CD4-positive, alpha-beta T cell treated with Interleukin-21 for 1 hour (primary cell): ENCODE measurements around the gene GLCE.
"Not testable (repeated sequence)": the region's sequence is repeated elsewhere in the genome, so short reads cannot be mapped to it uniquely, and the experiment has no call there.

ENCODE experiments used
- DNase-seq: peaks from one replicate; pipeline ENCODE4 v3.0.0-alpha.2; 2020

The GLCE gene

DNA sequence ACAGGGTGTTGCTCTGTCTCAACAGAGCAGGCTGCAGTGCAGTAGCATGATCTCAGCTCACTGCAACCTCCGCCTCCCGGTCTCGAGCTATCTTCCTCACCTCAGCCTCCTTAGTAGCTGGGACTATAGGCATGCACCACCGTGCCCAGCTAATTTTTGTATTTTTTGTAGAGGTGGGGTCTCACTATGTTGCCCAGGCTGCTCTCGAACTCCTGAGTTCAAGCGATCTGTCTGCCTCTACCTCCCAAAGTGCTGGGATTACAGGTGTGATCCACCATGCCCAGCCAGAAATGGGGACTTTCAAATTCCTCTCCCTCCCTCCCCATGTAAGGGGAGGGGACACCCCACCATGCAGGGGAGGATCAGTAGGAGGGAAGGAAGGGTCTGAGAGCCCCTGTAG, 141.7 kb downstream of the GLCE start:
- DNase-seq, result not testable (repeated sequence)

DNA sequence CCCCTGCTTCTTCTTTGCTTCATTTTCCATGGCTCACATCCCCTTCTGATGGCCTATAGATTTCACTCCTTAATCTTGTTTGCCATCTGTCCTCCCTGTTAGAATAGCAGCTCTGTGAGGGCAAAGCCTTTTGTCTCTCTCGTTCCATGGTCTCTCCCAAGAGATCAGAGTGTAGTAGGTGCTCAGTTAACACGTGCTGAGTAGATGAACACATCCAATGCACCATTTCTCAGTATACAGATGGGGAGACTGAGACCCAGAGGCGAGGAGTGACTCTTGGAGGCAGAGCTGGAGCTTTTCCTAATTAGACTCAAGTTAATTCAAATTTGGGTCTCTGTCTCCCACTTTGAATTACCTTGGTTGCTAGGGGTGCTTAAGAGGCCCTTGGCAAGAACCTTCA, 142.5 kb downstream of the GLCE start:
- no peak for DNase-seq

DNA sequence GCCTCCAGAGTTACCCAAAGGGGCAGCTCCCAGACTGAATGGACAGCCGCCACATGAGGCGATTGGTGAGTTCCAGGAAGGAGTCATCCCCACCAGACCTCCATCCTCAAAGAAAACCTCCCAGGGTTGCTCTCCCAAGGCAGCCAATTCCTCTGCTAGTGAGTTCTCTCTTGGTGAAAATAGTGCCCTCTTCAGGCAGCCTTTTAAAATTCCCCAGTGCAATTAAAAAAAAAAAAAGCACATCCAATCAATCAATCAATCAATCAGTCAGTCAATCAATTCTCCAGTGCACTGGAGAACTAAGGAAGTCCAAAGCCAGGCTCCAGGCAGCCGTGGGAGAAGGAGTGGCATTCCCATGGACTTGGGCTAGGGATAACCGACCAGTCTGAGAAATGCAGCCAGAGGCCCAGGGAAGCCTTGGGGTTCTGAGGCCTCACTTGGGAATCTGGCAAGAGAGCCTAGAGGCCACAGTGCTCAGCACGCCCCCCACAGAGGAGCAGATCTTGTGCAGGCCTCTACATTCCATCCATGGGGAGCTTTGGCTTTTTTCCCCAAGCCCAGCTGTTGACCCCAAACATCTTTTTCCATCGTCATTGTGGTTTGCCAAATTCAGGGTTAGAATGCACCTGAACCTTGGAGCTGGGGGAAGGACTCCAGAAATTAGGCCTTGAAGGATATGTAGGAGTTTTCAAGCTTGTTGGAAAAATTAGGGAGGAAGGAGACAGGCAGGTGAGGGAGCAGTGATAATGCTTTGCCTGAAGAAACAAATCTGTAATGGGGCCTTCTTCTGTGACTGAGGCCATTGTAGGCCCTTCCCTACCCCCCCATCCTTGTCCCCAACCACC, 143.1 kb downstream of the GLCE start:
- DNase-seq, result no peak

DNA sequence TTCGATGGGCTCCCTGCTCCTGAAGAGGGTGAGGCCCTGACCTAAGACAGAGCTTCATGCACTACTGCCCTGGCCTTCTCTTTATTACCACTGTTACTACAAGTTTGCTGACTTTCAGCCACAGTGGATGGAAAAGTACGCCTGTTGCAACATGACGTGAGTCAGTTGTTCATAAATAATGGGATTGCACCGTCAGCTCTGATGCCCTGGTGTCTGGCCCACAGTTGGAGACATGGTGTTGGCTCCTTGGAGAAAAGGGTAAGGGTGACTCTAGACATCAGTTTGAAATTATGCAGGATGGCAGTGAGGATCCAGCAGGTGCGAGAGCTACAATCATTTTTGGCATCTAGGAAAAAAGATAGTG, 143.7 kb downstream of the GLCE start:
- no peak for DNase-seq

DNA sequence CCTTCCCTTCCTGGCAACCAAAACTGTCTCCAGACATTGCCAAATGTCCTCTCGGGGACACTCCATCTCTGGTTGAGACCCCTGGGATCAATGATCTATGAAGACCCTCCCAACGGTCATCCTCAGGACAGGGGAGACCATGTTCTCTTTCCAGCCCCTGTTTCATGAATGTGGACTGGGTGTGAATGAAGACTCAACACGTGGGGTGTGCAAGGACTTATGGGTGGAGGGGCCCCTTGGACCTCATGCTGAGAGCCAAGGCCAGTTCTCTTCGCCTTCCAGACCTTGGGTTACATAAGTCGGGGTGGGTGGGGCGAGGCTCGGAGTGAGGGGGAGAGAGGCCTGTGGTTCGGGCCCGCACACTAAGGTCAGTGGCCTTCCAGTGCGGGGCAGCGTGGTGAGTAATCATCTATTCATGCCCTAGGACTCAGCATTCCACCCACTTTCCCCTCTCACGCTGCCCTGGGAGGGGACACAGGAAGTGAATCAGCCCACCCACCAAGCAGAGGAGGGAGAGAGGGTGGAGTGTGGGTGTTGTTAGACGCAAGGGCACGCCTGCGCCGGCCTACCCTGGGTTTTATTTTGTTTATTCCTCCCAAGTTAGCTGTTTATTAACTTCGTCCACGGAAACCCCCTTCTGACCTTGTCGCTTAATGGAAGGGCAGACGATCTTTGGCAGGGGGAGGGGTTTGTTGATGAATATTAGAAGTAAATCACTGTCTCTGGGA, 144.9 kb downstream of the GLCE start:
- DNase-seq, result no peak

DNA sequence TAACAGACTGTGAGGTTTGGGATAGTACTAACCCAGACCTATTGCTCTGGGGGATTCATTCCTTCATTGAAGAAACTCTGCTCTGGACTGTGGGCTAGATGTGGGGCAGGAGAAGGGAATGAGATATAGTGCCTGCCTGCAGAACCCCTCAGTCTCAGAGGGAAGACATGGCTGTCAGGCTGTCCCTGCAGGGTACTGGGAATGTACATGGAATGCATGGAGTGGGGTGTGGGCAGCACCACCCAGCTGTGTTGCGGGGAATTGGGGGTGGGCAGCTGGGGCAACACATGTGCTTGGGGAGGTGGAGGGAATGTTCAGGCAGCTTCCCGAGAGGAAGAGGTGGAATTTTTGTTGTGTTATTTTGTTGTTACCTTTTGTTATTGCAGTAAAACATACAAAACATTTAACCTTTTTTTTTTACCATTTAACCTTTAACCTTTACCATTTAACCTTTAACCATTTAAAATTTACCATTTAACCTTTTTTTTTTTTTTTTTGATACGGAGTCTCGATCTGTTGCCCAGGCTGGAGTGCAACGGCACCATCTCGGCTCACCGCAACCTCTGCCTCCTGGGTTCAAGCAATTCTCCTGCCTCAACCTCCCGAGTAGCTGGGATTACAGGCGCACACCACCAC, 145.6 kb downstream of the GLCE start:
- no peak for DNase-seq

DNA sequence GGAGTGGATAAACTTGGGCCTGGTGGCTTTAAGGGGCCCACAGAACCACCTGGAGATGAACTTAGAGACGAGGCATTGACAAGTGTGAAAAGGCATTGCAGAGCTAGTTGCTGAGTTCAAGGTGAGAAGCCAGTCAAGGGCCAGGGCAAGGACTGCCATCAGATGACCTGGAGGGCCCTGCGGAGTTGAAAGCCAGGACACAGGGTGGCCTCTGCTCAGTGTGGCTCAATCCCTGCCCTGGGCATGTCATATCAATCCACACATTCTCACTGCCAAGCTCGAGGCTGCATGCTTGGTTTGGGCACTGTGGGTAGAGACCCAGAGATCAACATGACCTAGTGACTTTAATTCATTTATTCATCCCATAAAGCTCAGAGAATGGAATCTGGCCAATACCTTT, 147.5 kb downstream of the GLCE start:
- no peak for DNase-seq

DNA sequence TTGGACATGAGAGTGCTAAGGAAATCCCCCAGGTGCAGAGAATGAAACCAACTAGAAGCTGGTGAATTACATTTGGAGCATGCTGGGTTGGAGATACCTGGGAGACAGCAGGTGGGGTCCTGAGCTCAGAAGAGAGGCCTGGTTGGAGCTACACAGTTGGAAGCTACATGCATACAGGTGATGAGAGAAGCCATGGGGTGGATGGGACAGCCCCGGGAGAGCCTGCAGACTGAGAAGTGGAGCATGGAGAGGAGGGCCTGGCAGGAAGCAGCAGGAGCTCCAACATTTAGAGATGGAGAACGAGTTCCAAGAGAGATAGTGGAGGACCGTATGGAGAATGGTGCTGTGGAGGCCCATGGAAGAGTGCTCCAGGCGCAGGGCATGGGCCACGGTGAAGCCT, 148.5 kb downstream of the GLCE start:
- no peak for DNase-seq

DNA sequence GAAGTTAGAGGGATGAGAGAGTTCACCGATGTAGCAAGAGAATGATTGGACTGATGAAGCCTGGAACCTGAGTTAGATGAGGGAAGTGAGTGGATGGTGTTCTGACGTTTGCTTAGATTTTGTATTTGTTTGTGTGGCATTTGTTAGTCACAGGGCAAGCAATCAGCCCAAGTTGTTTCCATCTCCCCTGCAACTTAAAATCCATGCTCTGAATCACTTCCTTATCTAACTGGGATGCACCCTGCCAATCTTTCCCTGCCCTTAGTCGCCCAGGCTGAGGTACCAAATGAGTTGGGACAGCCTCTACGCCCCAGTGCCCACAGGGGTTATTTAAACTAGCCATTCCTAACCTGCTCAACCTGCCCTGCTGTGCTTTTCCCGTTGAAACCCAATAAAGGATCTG, 150.9 kb downstream of the GLCE start:
- no peak for DNase-seq

DNA sequence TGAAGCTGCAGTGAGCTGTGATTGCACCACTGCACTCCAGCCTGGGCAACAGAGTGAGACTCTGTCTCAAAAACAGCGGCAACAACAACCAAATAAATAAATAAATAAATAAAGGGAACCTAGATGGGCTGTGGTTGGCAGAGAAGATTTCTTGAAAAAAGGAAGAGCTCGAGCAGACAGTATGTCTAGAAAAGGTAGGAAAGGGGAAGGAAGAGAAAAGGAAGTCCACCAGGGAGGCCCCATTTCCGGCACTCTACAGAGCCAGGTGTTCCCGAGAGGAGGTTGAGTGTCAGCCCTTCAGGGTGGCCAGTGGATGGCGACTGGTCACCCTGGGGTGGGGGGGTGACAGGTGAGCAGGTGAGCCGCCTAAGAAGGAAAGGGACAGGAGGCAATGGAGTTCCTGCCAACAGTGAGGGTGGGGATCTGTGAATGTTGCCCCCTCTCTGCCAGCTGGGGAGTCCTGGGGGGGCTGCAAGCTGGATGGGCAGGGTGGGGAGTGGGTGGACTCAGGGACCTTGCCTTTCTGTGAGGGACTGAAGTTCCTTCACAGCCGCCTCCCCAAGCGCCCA, 153.1 kb downstream of the GLCE start:
- no peak for DNase-seq

DNA sequence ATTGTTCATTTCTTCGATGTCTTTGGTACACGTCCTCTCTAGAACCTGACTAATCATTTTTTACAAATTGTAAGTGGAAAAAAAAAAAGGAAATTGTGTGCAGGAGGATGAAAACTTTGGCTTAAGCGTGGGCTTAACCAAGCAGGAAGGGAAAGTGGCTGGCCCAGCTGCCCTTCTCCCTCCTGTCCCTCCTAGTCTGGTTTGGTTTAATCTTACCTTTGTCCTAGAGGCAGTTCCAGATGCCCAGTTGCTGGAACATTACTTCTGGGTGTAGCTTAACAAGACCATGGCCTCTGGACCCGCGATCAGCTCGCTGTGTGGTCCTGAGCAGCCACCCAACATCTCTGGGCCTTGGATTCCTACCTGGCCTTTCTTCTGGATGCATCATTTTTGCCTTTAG, 153.7 kb downstream of the GLCE start:
- no peak for DNase-seq

DNA sequence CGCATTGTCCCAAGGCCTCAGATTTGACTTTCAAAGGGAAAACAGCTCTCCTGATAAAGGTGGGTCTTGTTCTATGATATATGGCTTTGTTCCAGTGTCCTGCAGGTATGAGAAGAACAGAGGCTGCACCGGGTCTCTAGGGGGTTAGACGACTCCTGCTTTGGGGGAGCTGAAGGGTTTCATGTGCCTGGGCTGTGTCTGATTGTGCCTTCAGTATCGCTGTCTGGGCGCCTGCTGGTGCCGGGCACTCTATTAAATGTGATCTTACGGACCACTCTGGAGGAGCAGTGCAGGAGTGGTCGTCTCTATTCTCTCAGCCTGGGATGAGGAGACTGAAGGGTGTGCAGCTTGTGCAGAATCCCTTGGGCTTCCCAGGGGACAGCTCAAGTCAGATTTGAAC, 154.3 kb downstream of the GLCE start:
- DNase-seq, result no peak

DNA sequence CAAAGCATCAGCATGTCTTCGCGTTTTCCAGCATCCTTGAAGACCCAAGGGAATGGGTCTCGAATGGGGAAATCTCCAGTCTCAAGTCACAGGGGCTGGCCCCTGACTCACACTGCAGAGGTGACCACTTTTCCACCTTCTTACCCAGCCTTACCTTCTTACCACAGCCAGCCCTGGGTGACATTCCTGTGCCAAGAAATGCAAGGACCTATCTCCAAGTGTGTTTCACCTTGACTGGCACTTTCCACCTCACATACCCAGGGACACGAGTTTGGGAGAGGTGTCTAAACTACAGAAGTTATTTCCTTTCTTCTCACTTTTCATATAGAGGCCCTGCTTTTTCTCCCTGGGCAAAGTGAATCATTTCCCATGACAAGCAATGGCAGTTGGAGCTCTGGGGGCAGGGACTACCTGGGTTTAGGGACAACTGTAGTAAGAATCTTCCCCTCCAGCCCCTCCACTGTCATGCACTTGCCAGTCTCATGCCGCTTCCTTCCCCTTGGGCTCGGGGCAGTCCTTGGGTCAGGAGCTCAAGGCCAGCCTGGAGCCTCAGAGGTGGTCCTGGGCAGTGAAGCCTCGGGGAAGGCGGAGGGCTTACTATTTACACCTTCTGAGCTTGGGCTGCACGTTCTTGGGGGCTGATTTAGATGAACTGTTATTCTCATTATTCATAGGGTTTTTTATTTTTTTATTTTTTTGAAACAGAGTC, 155.1 kb downstream of the GLCE start:
- no peak for DNase-seq

DNA sequence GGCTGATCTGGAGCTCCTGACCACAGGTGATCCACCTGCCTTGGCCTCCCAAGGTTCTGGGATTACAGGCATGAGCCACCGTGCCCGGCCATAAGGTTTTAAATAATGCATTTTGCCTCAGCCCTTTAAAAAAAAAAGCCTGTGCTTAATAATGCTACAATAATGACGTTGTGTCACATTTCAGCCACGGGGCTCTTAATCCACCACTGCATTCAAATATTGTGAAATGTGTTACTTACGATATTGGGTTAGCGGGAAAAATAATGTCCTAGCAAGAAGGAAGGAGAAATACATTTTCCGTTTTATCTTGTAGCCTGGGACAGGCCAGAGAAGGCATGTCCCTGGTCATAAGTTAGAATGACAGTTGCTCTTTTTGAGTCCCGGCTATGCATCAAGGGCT, 155.9 kb downstream of the GLCE start:
- no peak for DNase-seq

DNA sequence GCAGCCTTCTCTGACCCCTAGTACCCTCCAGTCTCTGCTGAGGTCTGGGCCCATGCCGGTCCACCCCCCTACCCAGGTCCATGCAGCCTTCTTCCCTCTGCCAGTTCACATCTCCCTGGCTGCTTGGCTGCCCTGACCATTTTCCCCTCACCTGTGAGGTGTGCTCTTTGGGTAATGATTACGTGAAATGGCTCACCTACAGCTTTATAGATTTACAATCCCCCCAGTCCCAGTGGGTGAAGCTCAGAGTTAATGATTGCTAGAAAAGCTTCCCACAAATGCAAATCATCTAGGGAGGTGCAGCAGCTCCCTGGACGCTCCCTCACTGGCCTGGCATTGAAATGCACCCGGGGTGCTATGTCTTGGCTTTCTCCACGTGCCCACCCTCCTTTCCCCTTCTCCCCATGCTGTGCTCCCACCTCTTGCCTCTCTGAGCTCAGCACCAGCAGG, 157.0 kb downstream of the GLCE start:
- DNase-seq, result no peak

DNA sequence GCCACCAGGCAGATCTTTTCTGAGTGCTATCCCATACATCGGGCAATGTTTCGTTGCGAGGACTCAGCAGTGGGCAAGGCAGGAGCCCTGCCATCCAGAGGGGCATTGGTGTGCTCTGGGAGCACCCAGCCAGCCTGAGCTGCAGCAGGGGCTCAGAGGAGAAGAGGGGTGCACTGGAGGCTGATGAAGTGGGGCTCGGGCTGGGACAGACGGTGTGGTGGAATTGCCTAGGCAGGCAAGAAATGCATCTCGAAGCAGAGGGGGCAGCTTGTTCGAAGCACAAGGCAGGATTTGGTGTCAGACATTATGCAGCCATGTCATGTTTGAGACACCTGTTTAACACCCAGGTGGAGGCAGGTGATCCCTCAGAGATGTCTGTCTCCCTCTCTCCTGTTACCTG, 157.6 kb downstream of the GLCE start:
- DNase-seq, result no peak

DNA sequence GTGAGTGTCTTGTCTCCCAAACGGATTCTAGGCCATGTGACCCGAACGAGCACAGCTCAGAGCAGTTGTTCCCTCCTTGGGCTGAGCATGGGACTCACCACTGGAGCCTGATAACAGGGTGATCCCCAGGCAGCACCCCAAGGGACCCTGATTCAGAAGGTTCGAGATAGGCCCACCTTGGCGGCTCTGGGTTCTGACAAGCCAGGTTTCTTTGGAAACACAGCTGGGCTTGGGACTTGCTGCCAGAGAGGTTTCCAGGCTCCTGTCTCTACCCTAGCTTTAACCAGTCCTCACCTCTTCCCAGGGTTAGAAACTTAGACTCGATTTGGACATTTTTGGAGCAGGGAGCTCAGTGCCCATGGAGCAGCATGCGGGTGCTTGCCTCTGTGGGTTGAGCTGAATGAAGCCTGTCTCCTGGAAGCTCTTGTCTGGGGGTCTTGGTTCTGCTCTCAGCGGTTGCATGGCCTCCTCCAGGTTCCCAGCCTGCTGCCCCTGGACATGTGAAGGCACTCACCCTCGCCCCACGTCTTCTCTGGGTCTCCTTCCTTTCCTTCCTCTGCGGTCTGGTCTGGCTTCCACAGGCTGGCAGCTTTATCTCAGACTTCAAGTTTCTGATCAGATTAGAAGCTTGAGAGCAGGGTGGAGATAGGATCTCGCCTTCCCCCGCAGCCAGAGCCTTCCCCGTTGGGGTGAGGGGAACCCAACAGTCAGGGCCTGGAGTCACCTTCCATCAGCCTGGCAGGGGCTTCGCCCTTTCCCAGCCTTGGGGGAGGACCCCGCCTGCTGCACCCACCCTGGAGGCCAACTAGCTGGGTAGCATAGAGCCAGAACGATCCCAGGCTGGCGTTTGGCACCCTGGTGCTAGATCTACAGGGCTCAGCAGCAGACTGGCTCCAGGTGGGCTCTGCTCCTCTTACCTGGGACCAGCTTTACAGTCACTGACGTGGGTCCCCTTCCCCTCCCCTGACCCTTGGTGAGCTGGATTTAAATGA, 159.2 kb downstream of the GLCE start:
- DNase-seq, result no peak

DNA sequence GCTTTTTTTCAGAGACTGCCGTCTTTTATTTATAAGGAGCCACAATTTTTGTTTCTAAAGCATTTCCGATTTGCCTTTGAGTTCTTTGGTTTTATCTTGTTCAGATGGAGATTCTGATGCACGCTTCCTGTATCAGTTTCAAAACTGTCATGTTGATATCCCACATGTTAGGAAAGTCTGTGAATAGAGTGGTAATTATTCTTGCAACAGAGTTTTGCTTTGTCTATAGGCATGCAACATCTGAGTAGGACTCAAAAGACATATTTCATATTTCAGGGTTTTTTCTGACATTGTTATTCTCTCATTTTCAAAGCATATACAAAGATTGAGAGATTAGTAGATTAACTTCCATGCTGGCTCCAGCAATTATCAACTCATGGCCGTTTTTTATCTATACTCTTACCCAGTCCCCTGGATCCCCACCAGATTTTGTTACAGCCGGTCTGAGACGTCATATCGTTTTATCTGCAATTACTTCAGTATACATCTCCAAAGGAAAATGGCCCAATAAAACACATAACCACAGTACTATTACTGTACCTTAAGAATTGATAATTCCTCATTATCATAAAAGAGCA, 160.6 kb downstream of the GLCE start:
- DNase-seq, result no peak
